Measurements from ENCODE around the gene ARHGAP10. TPM values are rescaled to one million over a fixed set of nuclear protein-coding genes. Genes with fewer than 3 reads are reported as not detected.

Gene ARHGAP10
- total RNA-seq, 2 experiments from 2014 or later: 0.11 TPM; not detected in 1

DNA sequence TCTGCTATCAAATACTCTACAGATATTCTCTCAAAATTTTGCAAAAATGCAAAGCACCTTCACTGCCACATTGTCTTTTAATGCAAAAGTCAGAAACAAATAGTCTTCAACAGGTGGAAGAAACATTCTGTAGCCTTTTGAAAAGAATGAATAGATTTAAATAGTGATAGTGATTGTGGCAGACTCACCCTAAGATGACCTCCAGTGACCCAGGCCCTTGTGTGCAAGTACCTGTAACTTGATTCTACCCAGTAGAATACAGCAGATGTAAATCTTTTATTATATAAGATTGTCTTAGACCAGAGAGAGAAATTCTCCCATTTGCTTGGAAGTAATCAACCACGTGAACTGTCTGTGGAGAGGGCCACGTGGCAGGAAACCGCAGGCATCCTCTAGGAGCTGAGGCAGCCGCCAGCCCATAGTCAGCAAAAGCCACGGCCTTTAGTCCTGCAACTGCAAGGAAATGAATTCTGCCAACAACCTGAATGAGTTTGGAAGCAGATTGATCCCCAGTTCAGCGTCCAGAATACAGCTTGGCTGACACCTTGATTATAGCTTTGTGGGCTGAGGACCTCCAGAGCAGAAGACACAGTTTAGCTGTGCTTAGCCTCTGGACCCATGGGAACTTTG is 272.5 kb downstream of the ARHGAP10 start:
- BruUV-seq (replicated peaks): no TSS peak
- H3K4me2 ChIP-seq (ENCODE audit: low read length): no peak overlapping the region
- intact Hi-C loops (cut with micrococcal nuclease; ENCODE audit: unreplicated experiment): no loop called here
- no peaks in the 10 kb centered on the region for H4K20me1 ChIP-seq (ENCODE audit: insufficient read depth, low read length)
- H3K4me3 ChIP-seq (ENCODE audit: low read depth, low read length, poor library complexity, severe bottlenecking): no peak overlapping the region
- ChIA-PET POLR2A (interaction anchor here (0.7 kb wide), 1 partner anchor 296 kb away, joined by 3 read pairs; no protein-coding TSS in a partner anchor), CTCF (ENCODE audit: unreplicated experiment) (no interaction called here)
- TF ChIP-seq, protein P1, sequence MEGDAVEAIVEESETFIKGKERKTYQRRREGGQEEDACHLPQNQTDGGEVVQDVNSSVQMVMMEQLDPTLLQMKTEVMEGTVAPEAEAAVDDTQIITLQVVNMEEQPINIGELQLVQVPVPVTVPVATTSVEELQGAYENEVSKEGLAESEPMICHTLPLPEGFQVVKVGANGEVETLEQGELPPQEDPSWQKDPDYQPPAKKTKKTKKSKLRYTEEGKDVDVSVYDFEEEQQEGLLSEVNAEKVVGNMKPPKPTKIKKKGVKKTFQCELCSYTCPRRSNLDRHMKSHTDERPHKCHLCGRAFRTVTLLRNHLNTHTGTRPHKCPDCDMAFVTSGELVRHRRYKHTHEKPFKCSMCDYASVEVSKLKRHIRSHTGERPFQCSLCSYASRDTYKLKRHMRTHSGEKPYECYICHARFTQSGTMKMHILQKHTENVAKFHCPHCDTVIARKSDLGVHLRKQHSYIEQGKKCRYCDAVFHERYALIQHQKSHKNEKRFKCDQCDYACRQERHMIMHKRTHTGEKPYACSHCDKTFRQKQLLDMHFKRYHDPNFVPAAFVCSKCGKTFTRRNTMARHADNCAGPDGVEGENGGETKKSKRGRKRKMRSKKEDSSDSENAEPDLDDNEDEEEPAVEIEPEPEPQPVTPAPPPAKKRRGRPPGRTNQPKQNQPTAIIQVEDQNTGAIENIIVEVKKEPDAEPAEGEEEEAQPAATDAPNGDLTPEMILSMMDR (conservative IDR thresholded peaks at IDR 0.05; ENCODE audit: low read length): no peak
- no peak for TF ChIP-seq EZH2phosphoT487 (IDR thresholded peaks at IDR 0.05; ENCODE audit: borderline replicate concordance, low read depth, low read length)
- H3K9me2 ChIP-seq (ENCODE audit: insufficient read depth, low read length): no peaks in the 10 kb centered on the region
- no peaks in the 10 kb centered on the region for H3K4me1 ChIP-seq (ENCODE audit: insufficient read depth, low read length, poor library complexity, severe bottlenecking)
- no peak overlapping the region for H3K27ac ChIP-seq (ENCODE audit: low read depth, low read length, poor library complexity, severe bottlenecking)
- no peaks in the 10 kb centered on the region for H3K36me3 ChIP-seq (ENCODE audit: insufficient read depth, low read length)
- no peak overlapping the region for H2AFZ ChIP-seq (ENCODE audit: low read length)
- H3K9me3 ChIP-seq (ENCODE audit: low read length): no peaks in the 10 kb centered on the region
- no peak for DNase-seq (ENCODE audit: low spot score)
- H3K79me2 ChIP-seq (ENCODE audit: insufficient read depth, low read depth, low read length): no peaks in the 10 kb centered on the region

GRCh38 chr4:148006001-148006400 is 274.1 kb downstream of the ARHGAP10 start:
- no peak for DNase-seq (ENCODE audit: low spot score)
- Histone ChIP-seq H3K4me2 (ENCODE audit: low read length) (no peak overlapping the region), H3K4me1 (ENCODE audit: insufficient read depth, low read length, poor library complexity, severe bottlenecking) (no peaks in the 10 kb centered on the region), H3K36me3 (ENCODE audit: insufficient read depth, low read length) (no peaks in the 10 kb centered on the region), H3K4me3 (ENCODE audit: low read depth, low read length, poor library complexity, severe bottlenecking) (no peak overlapping the region), H3K27ac (ENCODE audit: low read depth, low read length, poor library complexity, severe bottlenecking) (no peak overlapping the region), H4K20me1 (ENCODE audit: insufficient read depth, low read length) (no peaks in the 10 kb centered on the region), H3K79me2 (ENCODE audit: insufficient read depth, low read depth, low read length) (no peaks in the 10 kb centered on the region), H3K9me2 (ENCODE audit: insufficient read depth, low read length) (no peaks in the 10 kb centered on the region), H2AFZ (ENCODE audit: low read length) (no peak overlapping the region), H3K9me3 (ENCODE audit: low read length) (no peaks in the 10 kb centered on the region)
- POLR2A ChIA-PET: no interaction called here
- CTCF ChIA-PET (ENCODE audit: unreplicated experiment): no interaction called here
- intact Hi-C loops (cut with micrococcal nuclease; ENCODE audit: unreplicated experiment): no loop called here
- no TSS peak for BruUV-seq (replicated peaks)
- no peak for TF ChIP-seq EZH2phosphoT487 (IDR thresholded peaks at IDR 0.05; ENCODE audit: borderline replicate concordance, low read depth, low read length)
- TF ChIP-seq, protein P1 (conservative IDR thresholded peaks at IDR 0.05; ENCODE audit: low read length): no peak

GRCh38 chr4:148007314-148007760 is 275.4 kb downstream of the ARHGAP10 start:
- no peak overlapping the region for H3K4me2 ChIP-seq (ENCODE audit: low read length)
- H3K9me2 ChIP-seq (ENCODE audit: insufficient read depth, low read length): no peaks in the 10 kb centered on the region
- H2AFZ ChIP-seq (ENCODE audit: low read length): no peak overlapping the region
- TF ChIP-seq, protein P1 (conservative IDR thresholded peaks at IDR 0.05; ENCODE audit: low read length): no peak
- TF ChIP-seq EZH2phosphoT487 (IDR thresholded peaks at IDR 0.05; ENCODE audit: borderline replicate concordance, low read depth, low read length): no peak
- H3K27ac ChIP-seq (ENCODE audit: low read depth, low read length, poor library complexity, severe bottlenecking): no peak overlapping the region
- no peaks in the 10 kb centered on the region for H3K36me3 ChIP-seq (ENCODE audit: insufficient read depth, low read length)
- no peaks in the 10 kb centered on the region for H3K79me2 ChIP-seq (ENCODE audit: insufficient read depth, low read depth, low read length)
- no TSS peak for BruUV-seq (replicated peaks)
- no peaks in the 10 kb centered on the region for H3K4me1 ChIP-seq (ENCODE audit: insufficient read depth, low read length, poor library complexity, severe bottlenecking)
- ChIA-PET CTCF (ENCODE audit: unreplicated experiment) (no interaction called here), POLR2A (interaction anchor here (1.5 kb wide), 1 partner anchor 12 kb away, joined by 4 read pairs; no protein-coding TSS in a partner anchor)
- H3K4me3 ChIP-seq (ENCODE audit: low read depth, low read length, poor library complexity, severe bottlenecking): no peak overlapping the region
- H3K9me3 ChIP-seq (ENCODE audit: low read length): no peaks in the 10 kb centered on the region
- intact Hi-C loops (cut with micrococcal nuclease; ENCODE audit: unreplicated experiment): no loop called here
- H4K20me1 ChIP-seq (ENCODE audit: insufficient read depth, low read length): no peaks in the 10 kb centered on the region
- no peak for DNase-seq (ENCODE audit: low spot score)
